GM12892 (cell line): Measurements from ENCODE around the gene RTN4RL1.

Source experiments
- POLR2A ChIP-seq: IDR thresholded peaks from 2 replicates; pipeline ENCODE4 v1.6.1; 2011; ENCODE audit warnings: low read depth, low read length, control low read depth
- POLR2AphosphoS5 ChIP-seq: IDR thresholded peaks from 2 replicates; pipeline ENCODE4 v1.6.1; 2011; ENCODE audit warnings: low read depth, low read length, control low read depth
- TAF1 ChIP-seq: IDR thresholded peaks from 2 replicates; pipeline ENCODE4 v1.6.1; 2011; ENCODE audit warnings: low read depth, mild to moderate bottlenecking, control low read depth, low read length, borderline replicate concordance

DNA sequence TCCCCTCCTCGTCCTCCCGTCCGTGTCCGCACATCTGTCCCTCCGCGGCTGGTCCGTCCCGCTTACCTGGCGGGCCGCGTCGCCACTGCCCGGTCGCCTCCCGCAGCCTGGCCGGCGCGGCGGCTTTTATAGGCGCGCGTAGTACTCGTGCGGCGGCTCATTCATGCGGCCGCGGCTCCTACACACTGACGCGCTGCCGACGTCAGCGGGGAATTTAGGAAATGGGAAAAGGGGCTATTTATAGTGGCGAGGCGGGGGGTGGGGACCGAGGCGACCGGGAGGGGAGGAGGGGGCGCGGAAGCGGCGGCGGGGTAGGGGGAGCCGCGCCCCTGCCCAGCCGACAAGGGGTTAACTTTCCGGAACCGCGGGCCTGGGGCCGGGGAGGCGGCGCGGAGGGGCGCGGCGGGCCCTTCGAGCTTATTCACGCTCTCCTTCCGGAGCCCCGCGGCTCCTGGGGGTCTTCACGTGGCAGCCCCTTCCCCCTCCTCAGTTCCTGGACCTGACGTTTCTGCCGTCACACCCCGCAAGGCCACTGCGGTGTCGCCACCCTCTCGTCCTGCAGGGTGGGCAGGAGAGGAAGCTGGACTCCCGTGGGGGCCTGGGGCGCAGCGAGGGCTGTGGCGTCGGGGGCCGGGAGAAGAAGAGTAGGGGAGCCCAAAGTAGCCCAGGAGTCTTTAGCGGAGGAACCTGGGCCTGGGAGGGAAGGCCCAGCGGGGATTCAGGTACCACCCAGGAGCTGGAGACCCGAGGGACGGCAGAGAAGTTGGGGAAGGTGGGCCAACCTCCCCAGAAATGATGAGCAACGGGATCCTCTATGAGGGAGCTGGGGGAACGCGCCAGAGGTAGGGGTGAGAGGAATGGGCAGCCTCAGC is 26.2 kb upstream of the RTN4RL1 start:
- TF ChIP-seq POLR2A (no peak), POLR2AphosphoS5 (no peak), TAF1 (no peak)
